Colonic mucosa (tissue), 4 donors: ENCODE results near the gene APH1B. TPM values are rescaled to one million over a fixed set of nuclear protein-coding genes. Genes with fewer than 3 reads are reported as not detected.

ENCODE experiments used
- DNase-seq: peaks from one replicate; pipeline ENCODE4 v3.0.0-alpha.2; 2020
- H3K27ac ChIP-seq: fragments of 200-600 bp; one replicate; pipeline ENCODE4 v1.8.0; 2021
- H3K27me3 ChIP-seq: fragments of 200-600 bp; one replicate; pipeline ENCODE4 v1.8.0; 2021
- H3K36me3 ChIP-seq: fragments of 200-600 bp; one replicate; pipeline ENCODE4 v1.8.0; 2021
- H3K4me1 ChIP-seq: fragments of 200-600 bp; one replicate; pipeline ENCODE4 v1.8.0; 2021; ENCODE audit warnings: mild to moderate bottlenecking
- H3K4me3 ChIP-seq: fragments of 200-600 bp; one replicate; pipeline ENCODE4 v1.8.0; 2021
- H3K9ac ChIP-seq, 2 donors: one replicate each; pipeline ENCODE4 v1.7.0; 2013; ENCODE audit warnings: control low read depth in 2 of 2, low read depth in 2 of 2, low read length in 2 of 2
- H3K9me3 ChIP-seq: fragments of 200-600 bp; one replicate; pipeline ENCODE4 v1.8.0; 2021
- intact Hi-C: fragments of 100-400 bp; cut with DNase I; formaldehyde crosslinking; loops from one replicate; pipeline ENCODE4 v1.14.1; 2022
- total RNA-seq, 2 donors: library from RNA; stranded (reverse); fragmentation: NEBNext Ultra II Directional in 1 of 2; extraction: Animal tissue kit (Norgen Biotek cat#: 25700) in 1 of 2; gene quantifications; one replicate each; pipeline ENCODE4 v1.2.1, GENCODE V29; 2021
- TF ChIP-seq, protein P1 (sequence below): fragments of 200-600 bp; IDR thresholded peaks from one replicate; pipeline ENCODE4 v1.8.0; 2022; ENCODE audit warnings: antibody characterized with exemption, mild to moderate bottlenecking
- donor health status: healthy.
- donor health status: DM: no; HTN: no; CAD: no.
- donor health status: DM: no; HTN: no; CAD: no.

The APH1B gene
- total RNA-seq, 2 donors from 2014 or later, result 5.0 to 8.9 TPM

DNA sequence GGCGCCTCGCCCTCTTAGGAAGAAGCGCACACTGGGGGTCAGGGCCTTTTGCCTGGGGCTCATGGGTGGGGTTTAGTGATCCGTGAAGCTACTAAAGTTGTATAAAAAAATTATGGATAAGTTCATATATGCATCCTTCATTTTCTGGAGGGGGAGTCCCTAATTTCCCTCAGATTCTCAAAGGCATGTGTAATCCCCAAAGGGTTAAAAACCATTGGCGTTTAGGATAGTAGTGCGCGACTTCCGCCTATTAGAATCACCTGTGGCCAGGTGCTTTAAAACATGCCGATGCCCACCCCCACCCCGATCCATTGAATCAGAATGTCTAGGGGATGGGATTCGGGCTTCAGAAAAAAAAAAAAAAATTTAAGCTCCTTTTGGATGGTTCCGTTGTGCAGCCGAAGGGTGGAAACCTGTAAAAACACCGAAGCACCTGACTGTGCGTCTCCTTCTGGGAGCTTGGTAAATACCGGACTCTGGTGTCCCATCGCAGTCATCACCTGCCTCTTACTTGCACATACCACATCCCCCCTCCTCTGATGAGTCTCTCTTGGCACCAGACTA lies 570 bp downstream of the APH1B start:
- TF ChIP-seq, protein P1, sequence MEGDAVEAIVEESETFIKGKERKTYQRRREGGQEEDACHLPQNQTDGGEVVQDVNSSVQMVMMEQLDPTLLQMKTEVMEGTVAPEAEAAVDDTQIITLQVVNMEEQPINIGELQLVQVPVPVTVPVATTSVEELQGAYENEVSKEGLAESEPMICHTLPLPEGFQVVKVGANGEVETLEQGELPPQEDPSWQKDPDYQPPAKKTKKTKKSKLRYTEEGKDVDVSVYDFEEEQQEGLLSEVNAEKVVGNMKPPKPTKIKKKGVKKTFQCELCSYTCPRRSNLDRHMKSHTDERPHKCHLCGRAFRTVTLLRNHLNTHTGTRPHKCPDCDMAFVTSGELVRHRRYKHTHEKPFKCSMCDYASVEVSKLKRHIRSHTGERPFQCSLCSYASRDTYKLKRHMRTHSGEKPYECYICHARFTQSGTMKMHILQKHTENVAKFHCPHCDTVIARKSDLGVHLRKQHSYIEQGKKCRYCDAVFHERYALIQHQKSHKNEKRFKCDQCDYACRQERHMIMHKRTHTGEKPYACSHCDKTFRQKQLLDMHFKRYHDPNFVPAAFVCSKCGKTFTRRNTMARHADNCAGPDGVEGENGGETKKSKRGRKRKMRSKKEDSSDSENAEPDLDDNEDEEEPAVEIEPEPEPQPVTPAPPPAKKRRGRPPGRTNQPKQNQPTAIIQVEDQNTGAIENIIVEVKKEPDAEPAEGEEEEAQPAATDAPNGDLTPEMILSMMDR, result no peak
- H3K9ac ChIP-seq, result peak overlapping the region; percentile 73 to 92
- H3K9me3 ChIP-seq, result no peaks in the 10 kb centered on the region
- peak overlapping the region; percentile 77 for H3K4me3 ChIP-seq
- intact Hi-C loops, result loop anchor here (10.0 kb wide), 1 partner anchor 113 kb away; no protein-coding TSS in a partner anchor
- peak overlapping the region; percentile 80 for H3K27ac ChIP-seq
- H3K27me3 ChIP-seq, result no peaks in the 10 kb centered on the region
- peak; percentile 35 for DNase-seq
- H3K4me1 ChIP-seq, result peaks cover 3% of the 10 kb centered on the region
- H3K36me3 ChIP-seq, result no peaks in the 10 kb centered on the region

DNA sequence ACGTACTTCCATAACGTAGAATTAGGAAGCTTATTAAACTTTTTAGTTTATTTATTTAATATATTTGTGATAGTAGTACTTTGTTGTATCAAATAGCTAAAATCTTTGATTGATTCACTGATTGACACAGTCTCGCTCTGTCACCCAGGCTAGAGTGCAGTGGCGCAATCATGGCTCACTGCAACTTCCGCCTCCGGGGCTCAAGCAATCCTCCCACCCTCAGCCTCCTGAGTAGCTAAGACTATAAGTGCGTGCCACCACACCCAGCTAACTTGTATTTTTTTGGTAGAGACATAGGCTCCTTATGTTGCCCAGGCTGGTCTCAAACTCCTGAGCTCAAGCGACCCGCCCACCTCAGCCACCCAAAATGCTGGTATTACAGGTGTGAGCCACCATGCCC lies 5.7 kb downstream of the APH1B start:
- no peaks in the 10 kb centered on the region for H3K36me3 ChIP-seq
- no peak for DNase-seq
- H3K4me3 ChIP-seq, result no peak overlapping the region
- TF ChIP-seq, protein P1, result no peak
- H3K27me3 ChIP-seq, result no peaks in the 10 kb centered on the region
- no peaks in the 10 kb centered on the region for H3K9me3 ChIP-seq
- H3K4me1 ChIP-seq, result no peaks in the 10 kb centered on the region
- no peak overlapping the region for H3K9ac ChIP-seq
- H3K27ac ChIP-seq, result no peak overlapping the region
- intact Hi-C loops, result loop anchor here (10.0 kb wide), 1 partner anchor 312 kb away; the partner anchor contains the start of gene FBXL22

DNA sequence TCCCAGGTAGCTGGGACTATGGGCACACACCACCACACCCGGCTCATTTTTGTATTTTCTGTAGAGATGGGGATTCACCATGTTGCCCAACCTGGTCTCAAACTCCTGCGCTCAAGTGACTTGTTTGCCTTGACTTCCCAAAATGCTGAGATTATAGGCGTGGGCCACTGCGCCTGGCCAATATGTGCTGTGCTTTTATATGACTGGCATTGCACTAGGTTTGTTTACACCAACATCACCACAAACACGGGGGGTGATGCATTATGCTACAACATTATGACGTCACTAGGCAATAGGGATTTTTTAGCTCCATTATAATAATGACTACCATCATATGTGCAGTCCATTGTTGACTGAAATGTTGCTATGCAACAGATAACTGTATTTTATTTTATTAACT lies 6.9 kb downstream of the APH1B start:
- H3K9ac ChIP-seq, result no peak overlapping the region
- TF ChIP-seq, protein P1, result no peak
- no peak overlapping the region for H3K4me3 ChIP-seq
- no peaks in the 10 kb centered on the region for H3K36me3 ChIP-seq
- H3K27me3 ChIP-seq, result no peaks in the 10 kb centered on the region
- no peaks in the 10 kb centered on the region for H3K4me1 ChIP-seq
- no peaks in the 10 kb centered on the region for H3K9me3 ChIP-seq
- H3K27ac ChIP-seq, result no peak overlapping the region
- no peak for DNase-seq
- intact Hi-C loops, result loop anchor here (10.0 kb wide), 1 partner anchor 310 kb away; the partner anchor contains the start of gene FBXL22

DNA sequence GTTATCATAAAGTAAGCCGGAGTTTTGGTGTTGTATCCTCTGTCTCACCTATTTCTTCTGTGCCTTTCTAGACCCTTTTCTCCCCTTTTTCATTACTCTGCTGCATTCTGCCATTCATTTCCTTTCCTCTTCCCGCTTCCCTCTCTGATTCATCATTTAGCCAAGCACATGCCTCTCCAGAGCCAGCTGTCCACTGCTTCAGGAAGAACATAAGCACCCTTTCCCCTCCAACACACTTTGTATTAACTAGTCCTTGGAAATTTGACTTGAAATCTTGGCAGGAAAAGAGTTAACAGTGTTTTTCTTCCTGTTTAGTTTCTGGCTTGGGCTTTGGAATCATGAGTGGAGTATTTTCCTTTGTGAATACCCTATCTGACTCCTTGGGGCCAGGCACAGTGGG lies 9.7 kb downstream of the APH1B start:
- Histone ChIP-seq H3K4me3 (no peak overlapping the region), H3K27me3 (no peaks in the 10 kb centered on the region), H3K9me3 (no peaks in the 10 kb centered on the region), H3K9ac (no peak overlapping the region), H3K27ac (no peak overlapping the region), H3K36me3 (no peaks in the 10 kb centered on the region), H3K4me1 (no peaks in the 10 kb centered on the region)
- intact Hi-C loops, result loop anchor here (10.0 kb wide), 1 partner anchor 308 kb away; the partner anchor contains the start of gene FBXL22
- TF ChIP-seq, protein P1, result no peak
- DNase-seq, result no peak

DNA sequence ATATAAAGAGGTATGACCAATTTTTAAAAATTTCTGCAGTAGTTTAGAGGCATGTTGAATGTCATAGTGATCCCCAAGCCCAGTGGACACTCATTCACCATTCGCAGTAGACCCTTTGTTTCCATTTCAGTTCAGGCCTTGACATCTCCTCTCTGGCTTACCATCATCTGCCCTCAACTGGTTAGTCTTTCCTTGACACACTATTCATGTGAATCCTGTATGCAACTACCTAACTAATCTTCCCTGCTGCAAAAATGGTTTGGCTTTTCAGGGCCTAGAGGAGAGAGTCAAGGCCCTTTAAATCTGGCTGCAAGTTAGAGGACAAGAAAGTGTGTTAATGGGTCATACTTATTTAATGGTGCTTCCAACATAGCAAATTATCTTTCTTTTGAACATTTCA lies 10.9 kb downstream of the APH1B start:
- DNase-seq, result no peak
- Histone ChIP-seq H3K4me3 (no peak overlapping the region), H3K27ac (no peak overlapping the region), H3K4me1 (no peaks in the 10 kb centered on the region), H3K9ac (no peak overlapping the region), H3K27me3 (no peaks in the 10 kb centered on the region), H3K9me3 (no peaks in the 10 kb centered on the region), H3K36me3 (no peaks in the 10 kb centered on the region)
- TF ChIP-seq, protein P1, result no peak
- intact Hi-C loops, result loop anchor here (1.0 to 10.0 kb wide), 2 partner anchors 115 to 306 kb away; partner anchors contain the start of gene FBXL22
